Muscle of leg (tissue), 11 donors: ENCODE measurements around the gene COL4A6. TPM values are rescaled to one million over a fixed set of nuclear protein-coding genes. Genes with fewer than 3 reads are reported as not detected.
"Not testable (repeated sequence)": the region's sequence is repeated elsewhere in the genome, so short reads cannot be mapped to it uniquely, and the experiment has no call there.

Experiments used
- DNase-seq: peaks from one replicate; pipeline ENCODE4 v3.0.0; 2013
- H3K27ac ChIP-seq: one replicate; pipeline ENCODE4 v1.5.1; 2013; ENCODE audit warnings: mild to moderate bottlenecking, low read length, control low read depth
- H3K27me3 ChIP-seq: one replicate; pipeline ENCODE4 v1.6.1; 2013; ENCODE audit warnings: low read length; ENCODE audit not compliant: control insufficient read depth, insufficient read depth
- H3K36me3 ChIP-seq: one replicate; pipeline ENCODE4 v1.6.1; 2013; ENCODE audit warnings: low read length; ENCODE audit not compliant: control insufficient read depth, insufficient read depth
- H3K4me1 ChIP-seq: one replicate; pipeline ENCODE4 v1.6.1; 2013; ENCODE audit warnings: low read length; ENCODE audit not compliant: control insufficient read depth, insufficient read depth
- H3K4me3 ChIP-seq: one replicate; pipeline ENCODE4 v1.5.1; 2013; ENCODE audit warnings: low read length, control low read depth
- H3K9me3 ChIP-seq: replicated peaks from 2 replicates; pipeline ENCODE4 v1.6.1; 2013; ENCODE audit warnings: low read depth, low read length; ENCODE audit not compliant: control insufficient read depth
- WGBS: methylation state at CpG from one replicate; pipeline ENCODE4 v1.1.5; 2013; ENCODE audit warnings: missing lambda C conversion rate; ENCODE audit not compliant: insufficient coverage; 5-methylcytosine and 5-hydroxymethylcytosine counted together
- polyA plus RNA-seq, 8 donors: library from polyadenylated mRNA; unstranded; fragments of 120-200 nt; gene quantifications; one replicate each; pipeline versions ENCODE4 v1.2.1 to v1.2.3, GENCODE V29; 2013; ENCODE audit warnings: inconsistent platforms in 1 of 8, low replicate concordance in 1 of 8; ENCODE audit not compliant: insufficient read length in 8 of 8, insufficient read depth in 1 of 8
- total RNA-seq: library from RNA; stranded (reverse); fragments of 120-200 nt; gene quantifications from one replicate; pipeline ENCODE4 v1.2.4, GENCODE V29; 2013

COL4A6 gene
- total and polyA plus RNA-seq, 9 donors, result 1.6 to 3.5 (median 1.9) TPM

DNA sequence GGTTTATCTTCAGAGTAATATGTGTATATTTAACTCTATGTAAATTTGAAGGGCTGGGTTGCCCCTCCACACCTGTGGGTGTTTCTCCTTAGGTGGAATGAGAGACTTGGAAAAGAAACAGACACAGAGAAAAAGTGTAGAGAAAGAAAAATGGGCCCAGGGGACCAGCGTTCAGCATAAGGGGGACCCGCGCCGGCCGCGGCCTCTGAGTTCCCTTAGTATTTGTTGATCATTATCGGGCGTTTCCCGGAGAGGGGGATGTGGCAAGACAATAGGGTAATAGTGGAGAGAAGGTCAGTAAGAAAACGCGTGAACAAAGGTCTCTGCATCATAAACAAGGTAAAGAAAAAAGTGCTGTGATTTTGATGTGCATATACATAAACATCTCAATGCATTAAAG is 61.4 kb downstream of the COL4A6 start:
- not testable (repeated sequence) for H3K9me3 ChIP-seq, H3K27me3 ChIP-seq, H3K36me3 ChIP-seq, DNase-seq, H3K4me1 ChIP-seq, H3K4me3 ChIP-seq, H3K27ac ChIP-seq
- 33% methylated on average over 9 of the region's 11 CpGs for WGBS

DNA sequence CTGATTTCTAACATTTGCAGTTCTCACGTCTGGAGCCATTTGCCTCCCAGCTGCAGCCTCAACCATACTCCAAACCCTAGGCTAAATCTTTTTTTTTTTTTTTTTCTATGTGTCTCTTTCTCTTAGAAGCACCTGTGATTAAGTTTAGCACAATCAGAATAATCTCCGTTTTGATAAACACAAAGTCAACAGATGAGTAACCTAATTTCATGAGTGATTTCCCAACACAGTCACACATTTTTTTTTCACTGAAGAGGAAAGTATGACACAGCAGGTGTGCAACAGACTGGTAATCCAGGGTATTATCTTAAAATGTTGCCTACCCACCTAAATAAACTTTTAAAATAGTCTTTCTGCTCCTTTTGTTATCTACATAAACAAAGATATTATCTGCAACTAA is 62.6 kb downstream of the COL4A6 start:
- DNase-seq, H3K4me3 ChIP-seq, H3K9me3 ChIP-seq, H3K27ac ChIP-seq, H3K27me3 ChIP-seq, H3K4me1 ChIP-seq, H3K36me3 ChIP-seq: not testable (repeated sequence)
- no CpG with 5 or more reads among the region's 2 CpGs for WGBS

DNA sequence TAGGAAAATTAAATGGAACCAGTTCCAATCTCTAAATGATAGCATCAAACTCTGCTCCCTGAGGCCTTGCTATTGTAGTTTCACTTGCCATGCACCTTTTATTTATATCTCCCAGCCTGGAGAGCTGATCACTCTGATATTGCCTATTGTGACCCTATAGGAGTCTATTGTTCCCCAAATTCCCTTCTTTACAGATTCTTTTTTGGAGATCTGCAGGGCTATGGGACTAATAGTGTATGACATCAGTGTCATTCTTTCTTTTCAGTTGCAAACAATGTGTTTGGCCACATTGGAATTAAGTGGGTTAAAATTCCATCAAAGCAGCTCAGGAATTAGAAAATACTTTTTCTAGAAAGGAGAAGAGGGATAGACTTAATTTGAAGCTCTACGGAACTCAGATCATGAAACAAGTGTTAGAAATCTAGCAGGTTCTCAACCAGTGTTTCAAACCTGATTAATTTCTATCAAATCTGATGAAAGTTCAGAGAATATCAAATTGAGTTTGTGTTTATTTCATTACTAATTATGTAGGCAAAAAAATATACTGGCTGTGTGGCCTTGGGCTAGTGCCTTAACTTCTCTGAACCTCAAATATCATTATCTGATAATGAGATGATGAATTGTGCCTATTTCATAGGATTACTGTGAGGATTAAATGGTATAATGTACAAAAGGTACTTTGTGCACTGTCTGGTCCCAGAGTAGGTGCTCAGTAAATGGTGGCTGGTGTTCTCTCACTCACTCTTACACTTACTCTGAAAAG is 71.4 kb downstream of the COL4A6 start:
- Histone ChIP-seq H3K27ac (no peak overlapping the region), H3K9me3 (no peaks in the 10 kb centered on the region), H3K4me1 (no peaks in the 10 kb centered on the region), H3K27me3 (peaks cover 3% of the 10 kb centered on the region), H3K4me3 (no peak overlapping the region), H3K36me3 (no peaks in the 10 kb centered on the region)
- WGBS, result no CpG with 5 or more reads among the region's 1 CpG
- DNase-seq, result no peak

DNA sequence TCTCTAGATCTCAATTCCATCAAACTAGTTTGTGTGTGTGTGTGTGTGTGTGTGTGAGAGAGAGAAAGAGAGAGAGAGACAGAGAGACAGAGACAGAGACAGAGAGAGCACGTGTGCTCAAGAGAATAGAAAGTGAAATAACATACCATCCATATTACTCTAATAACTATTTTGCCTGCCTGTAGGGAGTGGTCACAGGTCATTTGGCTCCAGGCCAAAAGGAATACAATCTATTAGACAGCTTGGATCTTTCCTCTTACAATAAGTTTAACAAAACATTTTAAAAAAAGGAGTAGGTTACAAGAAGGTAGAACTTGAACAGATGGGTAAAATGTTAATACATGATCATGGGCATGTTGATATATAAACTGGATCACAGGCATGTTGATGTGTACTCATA is 76.2 kb downstream of the COL4A6 start:
- Histone ChIP-seq H3K36me3 (no peaks in the 10 kb centered on the region), H3K27ac (no peak overlapping the region), H3K4me3 (no peak overlapping the region), H3K4me1 (no peaks in the 10 kb centered on the region), H3K9me3 (no peaks in the 10 kb centered on the region), H3K27me3 (peaks cover 9% of the 10 kb centered on the region)
- no CpG with 5 or more reads among the region's 1 CpG for WGBS
- no peak for DNase-seq

DNA sequence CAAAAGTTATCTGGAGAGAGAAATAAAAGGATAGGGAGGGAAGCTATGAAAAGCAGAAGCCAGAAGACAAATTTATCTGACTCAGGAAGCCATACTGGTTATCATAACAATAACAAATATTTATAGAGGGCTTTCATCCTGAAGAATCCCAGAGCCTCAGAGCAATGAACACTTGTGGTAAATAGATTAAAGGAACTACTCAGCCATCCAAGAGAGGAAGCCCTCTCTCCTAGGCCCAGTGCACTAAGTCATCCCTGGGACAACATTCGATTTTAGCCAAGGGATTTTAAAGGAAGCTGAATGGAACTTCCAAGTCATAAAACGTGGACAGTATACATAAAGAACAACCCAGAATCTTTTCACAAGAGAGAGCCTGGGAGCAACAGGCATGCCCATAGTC is 76.9 kb downstream of the COL4A6 start:
- no peak for DNase-seq

DNA sequence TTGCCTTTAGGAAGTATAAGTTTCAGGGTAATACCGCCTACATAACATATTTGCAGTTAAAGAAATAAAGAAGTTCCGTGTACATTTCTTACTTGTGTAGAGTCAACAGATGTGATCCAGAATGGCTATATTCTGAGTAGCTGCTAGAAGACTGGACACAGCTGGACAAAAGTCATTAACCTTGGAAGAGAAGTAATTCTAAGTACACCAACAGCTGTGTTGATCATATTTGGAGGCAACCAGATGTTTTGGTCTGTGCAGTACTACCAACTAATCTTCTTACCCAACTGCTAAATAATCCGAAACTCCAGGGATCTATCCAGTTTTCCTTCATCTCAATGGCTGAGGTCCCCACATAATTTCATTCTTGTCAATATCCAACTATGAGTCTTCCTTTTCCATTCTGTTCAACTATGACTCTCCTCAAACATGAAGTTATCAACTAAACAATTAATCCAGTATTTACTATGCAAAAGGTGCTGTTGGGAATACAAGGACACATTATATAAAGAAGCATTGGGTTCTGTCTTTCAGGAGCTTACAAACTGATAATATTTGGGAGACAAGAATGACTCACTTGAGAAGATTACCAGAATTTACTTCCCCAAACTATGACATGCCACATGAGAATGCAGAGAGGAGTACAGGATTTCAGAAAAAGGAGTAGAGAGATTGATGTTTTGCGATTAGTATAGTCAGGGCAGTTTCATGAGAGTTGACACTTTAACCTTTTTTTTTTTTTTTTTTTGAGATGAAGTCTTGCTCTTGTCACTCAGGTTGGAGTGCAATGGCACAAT is 78.2 kb downstream of the COL4A6 start:
- Histone ChIP-seq H3K27ac (no peak overlapping the region), H3K4me1 (no peaks in the 10 kb centered on the region), H3K4me3 (no peak overlapping the region), H3K36me3 (no peaks in the 10 kb centered on the region), H3K9me3 (no peaks in the 10 kb centered on the region), H3K27me3 (peaks cover 9% of the 10 kb centered on the region)
- 78% methylated on average over 1 of the region's 4 CpGs for WGBS
- no peak for DNase-seq

More for the DNA sequence above, 76.9 kb downstream of the COL4A6 start:
- Histone ChIP-seq H3K36me3 (no peaks in the 10 kb centered on the region), H3K4me1 (no peaks in the 10 kb centered on the region), H3K27me3 (peaks cover 9% of the 10 kb centered on the region), H3K4me3 (no peak overlapping the region), H3K27ac (no peak overlapping the region), H3K9me3 (no peaks in the 10 kb centered on the region)
- no CpG with 5 or more reads among the region's 2 CpGs for WGBS

DNA sequence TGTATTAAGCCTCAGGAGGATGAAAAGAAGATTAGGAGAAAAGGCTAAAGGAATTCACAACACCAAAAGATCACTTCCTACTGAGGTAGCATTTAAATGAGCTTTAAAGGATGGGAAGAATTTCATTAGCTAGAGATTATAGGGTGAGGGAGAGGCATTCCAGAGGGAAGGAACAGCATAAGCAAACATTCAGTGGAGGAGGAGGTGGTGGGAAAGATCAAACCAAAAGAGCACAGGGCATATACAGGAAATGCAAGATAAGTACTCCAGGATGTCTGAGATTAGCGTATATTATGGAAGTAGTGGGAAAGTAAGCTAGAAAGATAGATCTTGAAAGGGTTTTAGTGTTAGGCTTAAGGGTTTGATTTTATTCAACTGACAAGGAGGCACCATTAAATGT is 84.8 kb downstream of the COL4A6 start:
- peaks cover 4% of the 10 kb centered on the region for H3K27me3 ChIP-seq
- DNase-seq, result no peak
- no peak overlapping the region for H3K4me3 ChIP-seq
- no peaks in the 10 kb centered on the region for H3K9me3 ChIP-seq
- 91% methylated on average over 1 of the region's 1 CpG for WGBS
- no peak overlapping the region for H3K27ac ChIP-seq
- H3K4me1 ChIP-seq, result no peaks in the 10 kb centered on the region
- no peaks in the 10 kb centered on the region for H3K36me3 ChIP-seq

DNA sequence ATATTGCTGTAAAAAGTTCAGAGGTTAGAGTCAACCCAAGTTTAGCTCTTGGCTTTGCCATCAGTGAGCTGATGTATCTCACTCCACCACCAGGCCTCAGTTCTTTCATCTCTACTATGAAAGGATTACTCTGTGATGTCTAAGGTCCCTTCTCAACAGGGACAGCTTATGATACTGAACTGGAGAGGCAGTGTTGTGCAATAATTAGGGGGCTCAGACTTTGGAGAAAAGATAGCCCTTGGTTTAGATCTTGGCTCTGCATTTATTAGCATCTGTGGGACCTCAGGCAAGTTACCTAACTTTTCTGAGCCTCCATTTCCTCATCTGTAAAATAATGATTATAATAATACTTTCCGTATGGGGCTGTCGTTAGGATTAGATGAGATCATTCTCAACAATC is 89.0 kb downstream of the COL4A6 start:
- H3K27me3 ChIP-seq, result peaks cover 9% of the 10 kb centered on the region
- H3K36me3 ChIP-seq, result no peaks in the 10 kb centered on the region
- WGBS, result no CpG with 5 or more reads among the region's 2 CpGs
- DNase-seq, result no peak
- no peaks in the 10 kb centered on the region for H3K9me3 ChIP-seq
- no peak overlapping the region for H3K27ac ChIP-seq
- H3K4me3 ChIP-seq, result no peak overlapping the region
- no peaks in the 10 kb centered on the region for H3K4me1 ChIP-seq

DNA sequence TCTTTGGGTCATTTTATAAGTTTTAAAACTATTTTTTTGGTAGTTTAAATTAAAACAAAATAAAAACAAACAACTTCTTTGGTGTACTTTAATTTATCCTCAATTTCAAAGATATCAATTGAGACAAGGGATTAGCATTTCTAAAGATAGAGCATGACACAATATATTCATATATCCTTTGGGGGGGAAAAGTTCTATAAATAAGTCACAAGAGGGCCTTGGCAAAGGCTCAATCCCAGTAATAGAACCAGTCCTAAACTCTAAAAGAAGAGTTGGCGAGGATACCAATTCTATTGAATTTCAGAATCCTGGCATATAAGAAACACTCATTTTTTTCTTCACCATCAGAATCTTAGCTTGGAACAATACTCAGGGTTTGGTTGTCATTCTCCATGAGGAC is 89.7 kb downstream of the COL4A6 start:
- Histone ChIP-seq H3K9me3 (no peaks in the 10 kb centered on the region), H3K4me1 (no peaks in the 10 kb centered on the region), H3K27ac (no peak overlapping the region), H3K36me3 (no peaks in the 10 kb centered on the region), H3K4me3 (no peak overlapping the region), H3K27me3 (peaks cover 9% of the 10 kb centered on the region)
- WGBS, result no CpG with 5 or more reads among the region's 1 CpG
- peak; percentile 16 for DNase-seq

DNA sequence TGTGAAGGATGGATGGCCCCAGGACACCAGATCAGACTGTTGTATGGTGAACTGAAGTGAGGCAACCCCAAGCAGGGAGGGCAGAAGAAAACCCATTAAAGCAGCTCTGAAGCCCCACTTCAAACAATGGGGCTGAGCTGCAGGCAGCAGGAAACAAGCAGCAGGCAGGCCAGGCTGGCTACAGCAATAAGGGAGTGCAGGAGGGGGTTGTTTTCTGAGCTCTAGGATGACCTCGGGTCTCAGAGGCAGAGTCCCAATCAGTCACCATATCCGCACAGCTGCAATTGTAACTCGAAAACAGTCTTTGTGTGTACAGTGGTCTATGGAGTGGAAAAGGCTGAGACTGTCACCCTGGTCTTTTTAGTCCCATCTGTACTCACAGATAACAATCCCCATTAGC is 90.4 kb downstream of the COL4A6 start:
- peak; percentile 21 for DNase-seq
- no peak overlapping the region for H3K27ac ChIP-seq
- no peaks in the 10 kb centered on the region for H3K9me3 ChIP-seq
- H3K27me3 ChIP-seq, result peaks cover 9% of the 10 kb centered on the region
- H3K36me3 ChIP-seq, result no peaks in the 10 kb centered on the region
- H3K4me3 ChIP-seq, result no peak overlapping the region
- no CpG with 5 or more reads among the region's 3 CpGs for WGBS
- no peaks in the 10 kb centered on the region for H3K4me1 ChIP-seq
